HEK293 (cell line): ENCODE results near the gene UNC93A.

Experiments
- BCL11A ChIP-seq: fragments of 450-650 bp; formaldehyde crosslinking; IDR thresholded peaks from 2 replicates; pipeline ENCODE4 v1.5.1; 2016; ENCODE audit warnings: low read depth, missing biosample characterization, missing genetic modification characterization
- GLI4 ChIP-seq: fragments of 450-650 bp; formaldehyde crosslinking; IDR thresholded peaks from 2 replicates; pipeline ENCODE4 v1.5.1; 2016; ENCODE audit warnings: missing biosample characterization, missing genetic modification characterization
- KLF10 ChIP-seq: fragments of 450-650 bp; IDR thresholded peaks from 2 replicates; pipeline ENCODE4 v1.5.1; 2018; ENCODE audit warnings: missing biosample characterization, mild to moderate bottlenecking, missing genetic modification characterization
- ZBTB21 ChIP-seq: fragments of 450-650 bp; formaldehyde crosslinking; IDR thresholded peaks from 2 replicates; pipeline ENCODE4 v1.5.1; 2017; ENCODE audit warnings: missing biosample characterization, missing genetic modification characterization
- ZNF138 ChIP-seq: fragments of 450-650 bp; formaldehyde crosslinking; IDR thresholded peaks from 2 replicates; pipeline ENCODE4 v1.5.1; 2016; ENCODE audit warnings: missing biosample characterization, missing genetic modification characterization, borderline replicate concordance
- ZNF501 ChIP-seq: fragments of 450-650 bp; formaldehyde crosslinking; IDR thresholded peaks from 2 replicates; pipeline ENCODE4 v1.5.1; 2016; ENCODE audit warnings: missing biosample characterization, missing genetic modification characterization
- ZNF76 ChIP-seq: fragments of 450-650 bp; formaldehyde crosslinking; IDR thresholded peaks from 2 replicates; pipeline ENCODE4; 2016; ENCODE audit warnings: low read depth, missing biosample characterization, missing genetic modification characterization, borderline replicate concordance
- TF ChIP-seq, protein P1 (sequence below): fragments of 450-650 bp; formaldehyde crosslinking; IDR thresholded peaks from 2 replicates; pipeline ENCODE4 v1.5.1; 2016; ENCODE audit warnings: missing biosample characterization, missing genetic modification characterization
- TF ChIP-seq, protein P2 (sequence below): fragments of 450-650 bp; IDR thresholded peaks from 2 replicates; pipeline ENCODE4 v1.5.1; 2018; ENCODE audit warnings: missing biosample characterization, missing genetic modification characterization
- TF ChIP-seq, protein P3 (sequence below): fragments of 450-650 bp; formaldehyde crosslinking; IDR thresholded peaks from 2 replicates; pipeline ENCODE4 v1.5.1; 2016; ENCODE audit warnings: missing biosample characterization, missing genetic modification characterization
- TF ChIP-seq, protein P4 (sequence below): fragments of 450-650 bp; formaldehyde crosslinking; IDR thresholded peaks from 2 replicates; pipeline ENCODE4 v1.5.1; 2016; ENCODE audit warnings: missing biosample characterization, missing genetic modification characterization
- TF ChIP-seq, protein P5 (sequence below): IDR thresholded peaks from 2 replicates; pipeline ENCODE4 v1.6.1; 2011; ENCODE audit warnings: mild to moderate bottlenecking, low read depth, low read length, borderline replicate concordance
- TF ChIP-seq, protein P6 (sequence below): fragments of 450-650 bp; formaldehyde crosslinking; IDR thresholded peaks from 2 replicates; pipeline ENCODE4 v1.5.1; 2016; ENCODE audit warnings: missing biosample characterization, missing genetic modification characterization
- TF ChIP-seq, protein P7 (sequence below): fragments of 450-650 bp; formaldehyde crosslinking; IDR thresholded peaks from 2 replicates; pipeline ENCODE4 v1.5.1; 2017; ENCODE audit warnings: missing biosample characterization, missing genetic modification characterization

DNA sequence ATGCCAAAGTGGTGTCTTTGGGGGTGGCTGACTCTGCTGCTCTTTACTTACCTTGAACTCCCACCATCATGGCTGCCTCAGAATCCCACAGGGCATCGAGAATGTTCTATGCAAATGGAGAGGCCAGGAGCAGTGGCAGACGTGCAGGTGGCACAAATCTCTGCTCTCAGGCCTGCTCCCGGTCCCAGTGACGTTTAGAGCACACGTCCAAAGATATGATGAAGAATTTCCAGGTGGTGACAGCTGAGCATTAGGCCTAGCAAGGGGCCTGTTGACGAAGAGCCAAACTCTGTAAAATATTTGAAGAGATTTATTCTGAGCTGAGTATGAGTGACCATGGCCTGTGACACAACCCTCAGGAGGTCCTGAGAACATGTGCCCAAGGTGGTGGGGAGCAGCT lies 19.0 kb upstream of the UNC93A start:
- TF ChIP-seq GLI4 (tag by site-specific recombination) (no peak), ZNF138 (tag by site-specific recombination) (no peak), BCL11A (no peak), KLF10 (tag by site-specific recombination) (no peak), ZNF501 (no peak), ZBTB21 (tag by site-specific recombination) (no peak), ZNF76 (tag by site-specific recombination) (no peak)
- TF ChIP-seq, protein P1, sequence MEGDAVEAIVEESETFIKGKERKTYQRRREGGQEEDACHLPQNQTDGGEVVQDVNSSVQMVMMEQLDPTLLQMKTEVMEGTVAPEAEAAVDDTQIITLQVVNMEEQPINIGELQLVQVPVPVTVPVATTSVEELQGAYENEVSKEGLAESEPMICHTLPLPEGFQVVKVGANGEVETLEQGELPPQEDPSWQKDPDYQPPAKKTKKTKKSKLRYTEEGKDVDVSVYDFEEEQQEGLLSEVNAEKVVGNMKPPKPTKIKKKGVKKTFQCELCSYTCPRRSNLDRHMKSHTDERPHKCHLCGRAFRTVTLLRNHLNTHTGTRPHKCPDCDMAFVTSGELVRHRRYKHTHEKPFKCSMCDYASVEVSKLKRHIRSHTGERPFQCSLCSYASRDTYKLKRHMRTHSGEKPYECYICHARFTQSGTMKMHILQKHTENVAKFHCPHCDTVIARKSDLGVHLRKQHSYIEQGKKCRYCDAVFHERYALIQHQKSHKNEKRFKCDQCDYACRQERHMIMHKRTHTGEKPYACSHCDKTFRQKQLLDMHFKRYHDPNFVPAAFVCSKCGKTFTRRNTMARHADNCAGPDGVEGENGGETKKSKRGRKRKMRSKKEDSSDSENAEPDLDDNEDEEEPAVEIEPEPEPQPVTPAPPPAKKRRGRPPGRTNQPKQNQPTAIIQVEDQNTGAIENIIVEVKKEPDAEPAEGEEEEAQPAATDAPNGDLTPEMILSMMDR: no peak
- TF ChIP-seq, protein P2, sequence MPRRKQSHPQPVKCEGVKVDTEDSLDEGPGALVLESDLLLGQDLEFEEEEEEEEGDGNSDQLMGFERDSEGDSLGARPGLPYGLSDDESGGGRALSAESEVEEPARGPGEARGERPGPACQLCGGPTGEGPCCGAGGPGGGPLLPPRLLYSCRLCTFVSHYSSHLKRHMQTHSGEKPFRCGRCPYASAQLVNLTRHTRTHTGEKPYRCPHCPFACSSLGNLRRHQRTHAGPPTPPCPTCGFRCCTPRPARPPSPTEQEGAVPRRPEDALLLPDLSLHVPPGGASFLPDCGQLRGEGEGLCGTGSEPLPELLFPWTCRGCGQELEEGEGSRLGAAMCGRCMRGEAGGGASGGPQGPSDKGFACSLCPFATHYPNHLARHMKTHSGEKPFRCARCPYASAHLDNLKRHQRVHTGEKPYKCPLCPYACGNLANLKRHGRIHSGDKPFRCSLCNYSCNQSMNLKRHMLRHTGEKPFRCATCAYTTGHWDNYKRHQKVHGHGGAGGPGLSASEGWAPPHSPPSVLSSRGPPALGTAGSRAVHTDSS (tag by site-specific recombination): no peak
- TF ChIP-seq, protein P3, sequence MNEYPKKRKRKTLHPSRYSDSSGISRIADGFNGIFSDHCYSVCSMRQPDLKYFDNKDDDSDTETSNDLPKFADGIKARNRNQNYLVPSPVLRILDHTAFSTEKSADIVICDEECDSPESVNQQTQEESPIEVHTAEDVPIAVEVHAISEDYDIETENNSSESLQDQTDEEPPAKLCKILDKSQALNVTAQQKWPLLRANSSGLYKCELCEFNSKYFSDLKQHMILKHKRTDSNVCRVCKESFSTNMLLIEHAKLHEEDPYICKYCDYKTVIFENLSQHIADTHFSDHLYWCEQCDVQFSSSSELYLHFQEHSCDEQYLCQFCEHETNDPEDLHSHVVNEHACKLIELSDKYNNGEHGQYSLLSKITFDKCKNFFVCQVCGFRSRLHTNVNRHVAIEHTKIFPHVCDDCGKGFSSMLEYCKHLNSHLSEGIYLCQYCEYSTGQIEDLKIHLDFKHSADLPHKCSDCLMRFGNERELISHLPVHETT (tag by site-specific recombination): no peak
- TF ChIP-seq, protein P4, sequence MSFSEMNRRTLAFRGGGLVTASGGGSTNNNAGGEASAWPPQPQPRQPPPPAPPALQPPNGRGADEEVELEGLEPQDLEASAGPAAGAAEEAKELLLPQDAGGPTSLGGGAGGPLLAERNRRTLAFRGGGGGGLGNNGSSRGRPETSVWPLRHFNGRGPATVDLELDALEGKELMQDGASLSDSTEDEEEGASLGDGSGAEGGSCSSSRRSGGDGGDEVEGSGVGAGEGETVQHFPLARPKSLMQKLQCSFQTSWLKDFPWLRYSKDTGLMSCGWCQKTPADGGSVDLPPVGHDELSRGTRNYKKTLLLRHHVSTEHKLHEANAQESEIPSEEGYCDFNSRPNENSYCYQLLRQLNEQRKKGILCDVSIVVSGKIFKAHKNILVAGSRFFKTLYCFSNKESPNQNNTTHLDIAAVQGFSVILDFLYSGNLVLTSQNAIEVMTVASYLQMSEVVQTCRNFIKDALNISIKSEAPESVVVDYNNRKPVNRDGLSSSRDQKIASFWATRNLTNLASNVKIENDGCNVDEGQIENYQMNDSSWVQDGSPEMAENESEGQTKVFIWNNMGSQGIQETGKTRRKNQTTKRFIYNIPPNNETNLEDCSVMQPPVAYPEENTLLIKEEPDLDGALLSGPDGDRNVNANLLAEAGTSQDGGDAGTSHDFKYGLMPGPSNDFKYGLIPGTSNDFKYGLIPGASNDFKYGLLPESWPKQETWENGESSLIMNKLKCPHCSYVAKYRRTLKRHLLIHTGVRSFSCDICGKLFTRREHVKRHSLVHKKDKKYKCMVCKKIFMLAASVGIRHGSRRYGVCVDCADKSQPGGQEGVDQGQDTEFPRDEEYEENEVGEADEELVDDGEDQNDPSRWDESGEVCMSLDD (tag by site-specific recombination): no peak
- TF ChIP-seq, protein P5, sequence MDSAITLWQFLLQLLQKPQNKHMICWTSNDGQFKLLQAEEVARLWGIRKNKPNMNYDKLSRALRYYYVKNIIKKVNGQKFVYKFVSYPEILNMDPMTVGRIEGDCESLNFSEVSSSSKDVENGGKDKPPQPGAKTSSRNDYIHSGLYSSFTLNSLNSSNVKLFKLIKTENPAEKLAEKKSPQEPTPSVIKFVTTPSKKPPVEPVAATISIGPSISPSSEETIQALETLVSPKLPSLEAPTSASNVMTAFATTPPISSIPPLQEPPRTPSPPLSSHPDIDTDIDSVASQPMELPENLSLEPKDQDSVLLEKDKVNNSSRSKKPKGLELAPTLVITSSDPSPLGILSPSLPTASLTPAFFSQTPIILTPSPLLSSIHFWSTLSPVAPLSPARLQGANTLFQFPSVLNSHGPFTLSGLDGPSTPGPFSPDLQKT: no peak
- TF ChIP-seq, protein P6, sequence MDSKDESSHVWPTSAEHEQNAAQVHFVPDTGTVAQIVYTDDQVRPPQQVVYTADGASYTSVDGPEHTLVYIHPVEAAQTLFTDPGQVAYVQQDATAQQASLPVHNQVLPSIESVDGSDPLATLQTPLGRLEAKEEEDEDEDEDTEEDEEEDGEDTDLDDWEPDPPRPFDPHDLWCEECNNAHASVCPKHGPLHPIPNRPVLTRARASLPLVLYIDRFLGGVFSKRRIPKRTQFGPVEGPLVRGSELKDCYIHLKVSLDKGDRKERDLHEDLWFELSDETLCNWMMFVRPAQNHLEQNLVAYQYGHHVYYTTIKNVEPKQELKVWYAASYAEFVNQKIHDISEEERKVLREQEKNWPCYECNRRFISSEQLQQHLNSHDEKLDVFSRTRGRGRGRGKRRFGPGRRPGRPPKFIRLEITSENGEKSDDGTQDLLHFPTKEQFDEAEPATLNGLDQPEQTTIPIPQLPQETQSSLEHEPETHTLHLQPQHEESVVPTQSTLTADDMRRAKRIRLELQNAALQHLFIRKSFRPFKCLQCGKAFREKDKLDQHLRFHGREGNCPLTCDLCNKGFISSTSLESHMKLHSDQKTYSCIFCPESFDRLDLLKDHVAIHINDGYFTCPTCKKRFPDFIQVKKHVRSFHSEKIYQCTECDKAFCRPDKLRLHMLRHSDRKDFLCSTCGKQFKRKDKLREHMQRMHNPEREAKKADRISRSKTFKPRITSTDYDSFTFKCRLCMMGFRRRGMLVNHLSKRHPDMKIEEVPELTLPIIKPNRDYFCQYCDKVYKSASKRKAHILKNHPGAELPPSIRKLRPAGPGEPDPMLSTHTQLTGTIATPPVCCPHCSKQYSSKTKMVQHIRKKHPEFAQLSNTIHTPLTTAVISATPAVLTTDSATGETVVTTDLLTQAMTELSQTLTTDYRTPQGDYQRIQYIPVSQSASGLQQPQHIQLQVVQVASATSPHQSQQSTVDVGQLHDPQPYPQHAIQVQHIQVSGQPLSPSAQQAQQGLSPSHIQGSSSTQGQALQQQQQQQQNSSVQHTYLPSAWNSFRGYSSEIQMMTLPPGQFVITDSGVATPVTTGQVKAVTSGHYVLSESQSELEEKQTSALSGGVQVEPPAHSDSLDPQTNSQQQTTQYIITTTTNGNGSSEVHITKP (tag by site-specific recombination): no peak
- TF ChIP-seq, protein P7, sequence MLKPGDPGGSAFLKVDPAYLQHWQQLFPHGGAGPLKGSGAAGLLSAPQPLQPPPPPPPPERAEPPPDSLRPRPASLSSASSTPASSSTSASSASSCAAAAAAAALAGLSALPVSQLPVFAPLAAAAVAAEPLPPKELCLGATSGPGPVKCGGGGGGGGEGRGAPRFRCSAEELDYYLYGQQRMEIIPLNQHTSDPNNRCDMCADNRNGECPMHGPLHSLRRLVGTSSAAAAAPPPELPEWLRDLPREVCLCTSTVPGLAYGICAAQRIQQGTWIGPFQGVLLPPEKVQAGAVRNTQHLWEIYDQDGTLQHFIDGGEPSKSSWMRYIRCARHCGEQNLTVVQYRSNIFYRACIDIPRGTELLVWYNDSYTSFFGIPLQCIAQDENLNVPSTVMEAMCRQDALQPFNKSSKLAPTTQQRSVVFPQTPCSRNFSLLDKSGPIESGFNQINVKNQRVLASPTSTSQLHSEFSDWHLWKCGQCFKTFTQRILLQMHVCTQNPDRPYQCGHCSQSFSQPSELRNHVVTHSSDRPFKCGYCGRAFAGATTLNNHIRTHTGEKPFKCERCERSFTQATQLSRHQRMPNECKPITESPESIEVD (tag by site-specific recombination): no peak
